Tibial artery (tissue), 4 donors: ENCODE measurements around the gene SELENOK.

Source experiments
- DNase-seq, 2 donors: peaks; one replicate each; pipeline ENCODE4 v3.0.0-alpha.2; 2019
- H3K27ac ChIP-seq, 2 donors: fragments of 200-600 bp; sonication (generic) in 1 of 2; 1 replicate in 1 of 2; 2 replicates in 1 of 2; pipeline ENCODE4 v1.5.1; 2018 to 2019; ENCODE audit warnings: mild to moderate bottlenecking in 1 of 2
- H3K27me3 ChIP-seq, 2 donors: fragments of 200-600 bp; sonication (generic) in 1 of 2; one replicate each; pipeline versions ENCODE4 v1.5.1 to v1.6.0; 2016 to 2019
- H3K36me3 ChIP-seq, 3 donors: fragments of 200-600 bp; sonication (generic) in 2 of 3; one replicate each; pipeline ENCODE4 v1.5.1; 2016 to 2019; ENCODE audit warnings: mild to moderate bottlenecking in 2 of 3
- H3K4me1 ChIP-seq, 4 donors: fragments of 200-600 bp; sonication (generic) in 2 of 4; 1 replicate in 3 of 4; 2 replicates in 1 of 4; pipeline ENCODE4 v1.5.1; 2016 to 2019
- H3K4me3 ChIP-seq, 2 donors: fragments of 200-600 bp; sonication (generic) in 1 of 2; 1 replicate in 1 of 2; 2 replicates in 1 of 2; pipeline ENCODE4 v1.5.1; 2018 to 2019; ENCODE audit warnings: mild to moderate bottlenecking in 2 of 2
- H3K9me3 ChIP-seq, 3 donors: fragments of 200-600 bp; sonication (generic) in 1 of 3; one replicate each; pipeline ENCODE4 v1.5.1; 2016 to 2019
- CTCF ChIP-seq, 2 experiments: fragments of 200-600 bp in 1 of 2; fragments of 450-650 bp in 1 of 2; IDR thresholded peaks; one replicate each; pipeline ENCODE4 v1.5.1; 2017 to 2019; ENCODE audit warnings: antibody characterized with exemption in 2 of 2, mild to moderate bottlenecking in 1 of 2, moderate library complexity in 1 of 2
- intact Hi-C: fragments of 100-400 bp; cut with DNase I; formaldehyde crosslinking; loops from one replicate; pipeline ENCODE4 v1.15.0; 2023; ENCODE audit warnings: low total_unique reads

SELENOK gene

GRCh38 chr3:53845103-53845880 is 46.4 kb downstream of the SELENOK start:
- H3K4me3 ChIP-seq, result peak overlapping the region; percentile 56 to 71
- H3K27ac ChIP-seq, result peak overlapping the region in 1 of 2 donors; percentile 41
- H3K36me3 ChIP-seq, result no peaks in the 10 kb centered on the region
- DNase-seq, result peak in 1 of 2 donors; percentile 36
- intact Hi-C loops, result no loop called here
- H3K9me3 ChIP-seq, result no peaks in the 10 kb centered on the region
- H3K4me1 ChIP-seq, result peaks cover 0 to 37% (median 6%) of the 10 kb centered on the region in 4 donors
- TF ChIP-seq CTCF (IDR thresholded peaks at IDR 0.05), result no peak
- peaks cover 0 to 20% of the 10 kb centered on the region in 2 donors for H3K27me3 ChIP-seq

- TF ChIP-seq CTCF (IDR thresholded peaks at IDR 0.05), result no peak
- DNase-seq, result no peak
- Histone ChIP-seq H3K4me1 (peaks cover 0 to 37% (median 6%) of the 10 kb centered on the region in 4 donors), H3K4me3 (no peak overlapping the region), H3K36me3 (no peaks in the 10 kb centered on the region), H3K27ac (no peak overlapping the region), H3K27me3 (peaks cover 0 to 20% of the 10 kb centered on the region in 2 donors), H3K9me3 (no peaks in the 10 kb centered on the region)
- intact Hi-C loops, result no loop called here
These were observed 47.2 kb downstream of the SELENOK start for GRCh38 chr3:53844262-53845102.

GRCh38 chr3:53843195-53844177 is 48.2 kb downstream of the SELENOK start:
- no peak for DNase-seq
- H3K27me3 ChIP-seq, result peaks cover 0 to 11% of the 10 kb centered on the region in 2 donors
- H3K4me3 ChIP-seq, result no peak overlapping the region
- intact Hi-C loops, result no loop called here
- no peak for TF ChIP-seq CTCF (IDR thresholded peaks at IDR 0.05)
- peaks cover 0 to 37% (median 6%) of the 10 kb centered on the region in 4 donors for H3K4me1 ChIP-seq
- no peaks in the 10 kb centered on the region for H3K9me3 ChIP-seq
- peaks cover 0 to 7% (median 0%) of the 10 kb centered on the region in 3 donors for H3K36me3 ChIP-seq
- no peak overlapping the region for H3K27ac ChIP-seq

- DNase-seq, result no peak
- TF ChIP-seq CTCF (IDR thresholded peaks at IDR 0.05), result no peak
- Histone ChIP-seq H3K9me3 (no peaks in the 10 kb centered on the region), H3K36me3 (peaks cover 0 to 13% (median 0%) of the 10 kb centered on the region in 3 donors), H3K4me1 (peaks cover 0 to 37% (median 6%) of the 10 kb centered on the region in 4 donors), H3K27me3 (peaks cover 0 to 4% of the 10 kb centered on the region in 2 donors), H3K4me3 (no peak overlapping the region), H3K27ac (no peak overlapping the region)
- intact Hi-C loops, result no loop called here
These were observed 49.0 kb downstream of the SELENOK start for GRCh38 chr3:53842436-53843194.
